A204.1 (cell line): ENCODE measurements around the gene EIF1B.

Source experiments
- FAIRE-seq: peaks from 2 replicates; lab custom pipeline; 2012; peaks lifted over from hg19 to GRCh38; lab: Jason Lieb, UNC

EIF1B gene

GRCh38 chr3:40309925-40310695 lies 603 bp downstream of the EIF1B start:
- FAIRE-seq: no peak

GRCh38 chr3:40310705-40311104 lies 1.2 kb downstream of the EIF1B start:
- no peak for FAIRE-seq

GRCh38 chr3:40312661-40313226 lies 3.2 kb downstream of the EIF1B start:
- FAIRE-seq: no peak

- no peak for FAIRE-seq
Measured at GRCh38 chr3:40313975-40314860, 4.7 kb downstream of the EIF1B start.

GRCh38 chr3:40317061-40317855 lies 7.8 kb downstream of the EIF1B start:
- FAIRE-seq: peak; percentile 90

- no peak for FAIRE-seq
Measured at GRCh38 chr3:40321818-40322217, 12.3 kb downstream of the EIF1B start.

- no peak for FAIRE-seq
Measured at GRCh38 chr3:40323946-40324345, 14.4 kb downstream of the EIF1B start.

- FAIRE-seq: no peak
Measured at GRCh38 chr3:40324621-40325020, 15.1 kb downstream of the EIF1B start.

GRCh38 chr3:40325465-40325864 lies 16.0 kb downstream of the EIF1B start:
- no peak for FAIRE-seq

GRCh38 chr3:40328374-40328773 lies 18.9 kb downstream of the EIF1B start:
- FAIRE-seq: no peak

GRCh38 chr3:40329071-40329470 lies 19.6 kb downstream of the EIF1B start:
- FAIRE-seq: no peak

- no peak for FAIRE-seq
Measured at GRCh38 chr3:40332684-40333083, 23.2 kb downstream of the EIF1B start.

- FAIRE-seq: no peak
Measured at GRCh38 chr3:40333416-40333815, 23.9 kb downstream of the EIF1B start.

GRCh38 chr3:40333852-40334251 lies 24.3 kb downstream of the EIF1B start:
- FAIRE-seq: no peak

GRCh38 chr3:40336101-40336500 lies 26.6 kb downstream of the EIF1B start:
- FAIRE-seq: no peak

GRCh38 chr3:40336511-40337135 lies 27.1 kb downstream of the EIF1B start:
- no peak for FAIRE-seq

- FAIRE-seq: no peak
Measured at GRCh38 chr3:40337136-40338108, 27.9 kb downstream of the EIF1B start.

- FAIRE-seq: no peak
Measured at GRCh38 chr3:40339871-40340270, 30.4 kb downstream of the EIF1B start.

- FAIRE-seq: no peak
Measured at GRCh38 chr3:40340541-40341170, 31.1 kb downstream of the EIF1B start.

- FAIRE-seq: no peak
Measured at GRCh38 chr3:40341671-40342070, 32.2 kb downstream of the EIF1B start.
